Cardiac fibroblast (primary cell): Measurements from ENCODE around the gene CDC14A.
A peak's percentile ranks its signal among the peaks of the same experiment; 100 is the strongest.

Experiments
- DNase-seq, 2 donors: peaks; one replicate each; pipeline versions ENCODE4 v3.0.0 to v3.0.0-alpha.2; 2010; ENCODE audit warnings: low read depth in 2 of 2
- H3K4me3 ChIP-seq, 2 donors: replicated peaks in 1 of 2; 1 replicate in 1 of 2; 2 replicates in 1 of 2; pipeline ENCODE4 v1.5.1; 2011; ENCODE audit warnings: low read depth in 2 of 2, low read length in 2 of 2, mild to moderate bottlenecking in 2 of 2, moderate library complexity in 1 of 2
- CTCF ChIP-seq: IDR thresholded peaks from one replicate; pipeline ENCODE4 v1.5.1; 2011; ENCODE audit warnings: low read depth, mild to moderate bottlenecking, low read length, inconsistent platforms

The CDC14A gene

GRCh38 chr1:100352267-100353070, at the start of gene CDC14A:
TSS of gene CDC14A (plus strand) at chr1:100352506. CDS start at chr1:100352955, 449 bp downstream.
- DNase-seq, result peak; percentile 97
- TF ChIP-seq CTCF, result no peak
- peak within 1 kb of the TSS; percentile 87 to 92 for H3K4me3 ChIP-seq

- TF ChIP-seq CTCF, result no peak
- no peak for DNase-seq
- no peak overlapping the region for H3K4me3 ChIP-seq
Measured at GRCh38 chr1:100302739-100303138, 49.6 kb upstream of the CDC14A start.

GRCh38 chr1:100304227-100304626, 48.1 kb upstream of the CDC14A start:
- DNase-seq, result no peak
- no peak overlapping the region for H3K4me3 ChIP-seq
- no peak for TF ChIP-seq CTCF

- no peak for DNase-seq
- H3K4me3 ChIP-seq, result no peak overlapping the region
- TF ChIP-seq CTCF, result no peak
Measured at GRCh38 chr1:100304921-100305320, 47.4 kb upstream of the CDC14A start.

GRCh38 chr1:100305954-100306353, 46.4 kb upstream of the CDC14A start:
- DNase-seq, result no peak
- no peak overlapping the region for H3K4me3 ChIP-seq
- TF ChIP-seq CTCF, result no peak

- no peak for TF ChIP-seq CTCF
- peak in 1 of 2 donors; percentile 8 for DNase-seq
- H3K4me3 ChIP-seq, result no peak overlapping the region
Measured at GRCh38 chr1:100306735-100307313, 45.5 kb upstream of the CDC14A start.

- TF ChIP-seq CTCF, result no peak
- peak; percentile 34 to 84 for DNase-seq
- no peak overlapping the region for H3K4me3 ChIP-seq
Measured at GRCh38 chr1:100308777-100309176, 43.5 kb upstream of the CDC14A start.
